SK-N-SH treated with all-trans-retinoic acid at 6 μM for 48 hours (cell line): ENCODE measurements around the gene UNC5CL.

ENCODE experiments used
- ATAC-seq: fragments of 200-7000 bp; cut with Tn5 transposase; 3 replicates; pipeline ENCODE4 v1.9.1; 2020; ENCODE audit warnings: mild to moderate bottlenecking, moderate library complexity
- ARNTL ChIP-seq: fragments of 450-650 bp; formaldehyde crosslinking; IDR thresholded peaks from 2 replicates; pipeline ENCODE4 v1.5.0; 2020; ENCODE audit warnings: low read depth, mild to moderate bottlenecking, moderate library complexity, borderline replicate concordance
- CREB5 ChIP-seq: fragments of 250-450 bp; sonication (Bioruptor Pico); IDR thresholded peaks from 2 replicates; pipeline ENCODE4 v1.5.1; 2020; ENCODE audit warnings: low read depth, mild to moderate bottlenecking, moderate library complexity
- CSDC2 ChIP-seq: fragments of 250-450 bp; sonication (Bioruptor Pico); IDR thresholded peaks from 2 replicates; pipeline ENCODE4 v1.5.0; 2020; ENCODE audit warnings: mild to moderate bottlenecking, moderate library complexity
- CSRNP3 ChIP-seq: fragments of 250-450 bp; sonication (Bioruptor Pico); IDR thresholded peaks from 2 replicates; pipeline ENCODE4 v1.5.1; 2021; ENCODE audit warnings: mild to moderate bottlenecking, moderate library complexity
- ISL1 ChIP-seq: fragments of 250-450 bp; sonication (Bioruptor Pico); IDR thresholded peaks from 2 replicates; pipeline ENCODE4 v2.1.2; 2022; ENCODE audit warnings: mild to moderate bottlenecking, moderate library complexity
- PPARA ChIP-seq: fragments of 250-450 bp; sonication (Bioruptor Pico); IDR thresholded peaks from 2 replicates; pipeline ENCODE4 v1.5.0; 2020; ENCODE audit warnings: mild to moderate bottlenecking, borderline replicate concordance
- RARB ChIP-seq: fragments of 250-450 bp; sonication (Bioruptor Pico); IDR thresholded peaks from 2 replicates; pipeline ENCODE4 v1.8.0; 2021; ENCODE audit warnings: mild to moderate bottlenecking, moderate library complexity
- SNAI2 ChIP-seq: fragments of 250-450 bp; sonication (Bioruptor Pico); IDR thresholded peaks from 2 replicates; pipeline ENCODE4 v1.5.0; 2020; ENCODE audit warnings: mild to moderate bottlenecking, moderate library complexity
- TCF4 ChIP-seq: fragments of 250-450 bp; sonication (Bioruptor Pico); IDR thresholded peaks from 2 replicates; pipeline ENCODE4 v1.8.0; 2021; ENCODE audit warnings: mild to moderate bottlenecking, moderate library complexity, borderline replicate concordance
- TOX ChIP-seq: fragments of 250-450 bp; sonication (Bioruptor Pico); IDR thresholded peaks from 2 replicates; pipeline ENCODE4 v1.8.0; 2021; ENCODE audit warnings: mild to moderate bottlenecking, moderate library complexity, borderline replicate concordance
- ZC3H10 ChIP-seq: fragments of 250-450 bp; sonication (Bioruptor Pico); IDR thresholded peaks from 2 replicates; pipeline ENCODE4 v1.5.1; 2021; ENCODE audit warnings: mild to moderate bottlenecking, moderate library complexity
- ZFP3 ChIP-seq: fragments of 250-450 bp; sonication (Bioruptor Pico); IDR thresholded peaks from 2 replicates; pipeline ENCODE4 v1.5.0; 2020; ENCODE audit warnings: mild to moderate bottlenecking, moderate library complexity
- ZFP30 ChIP-seq: fragments of 450-650 bp; formaldehyde crosslinking; IDR thresholded peaks from 2 replicates; pipeline ENCODE4 v1.5.0; 2022; ENCODE audit warnings: mild to moderate bottlenecking, moderate library complexity
- ZNF565 ChIP-seq: fragments of 450-650 bp; formaldehyde crosslinking; conservative IDR thresholded peaks from 2 replicates; pipeline ENCODE4 v1.5.0; 2020; ENCODE audit warnings: low read depth, mild to moderate bottlenecking, moderate library complexity
- TF ChIP-seq, protein P1 (sequence below): fragments of 250-450 bp; sonication (Bioruptor Pico); IDR thresholded peaks from 2 replicates; pipeline ENCODE4 v1.8.0; 2020; ENCODE audit warnings: mild to moderate bottlenecking, moderate library complexity, borderline replicate concordance
- TF ChIP-seq, protein P2 (sequence below): fragments of 250-450 bp; sonication (Bioruptor Pico); IDR thresholded peaks from 2 replicates; pipeline ENCODE4 v1.5.0; 2020; ENCODE audit warnings: mild to moderate bottlenecking, moderate library complexity
- TF ChIP-seq, protein P3 (sequence below): fragments of 250-450 bp; sonication (Bioruptor Pico); IDR thresholded peaks from 2 replicates; pipeline ENCODE4 v1.8.0; 2021; ENCODE audit warnings: low read depth, mild to moderate bottlenecking, moderate library complexity, borderline replicate concordance

UNC5CL gene

DNA sequence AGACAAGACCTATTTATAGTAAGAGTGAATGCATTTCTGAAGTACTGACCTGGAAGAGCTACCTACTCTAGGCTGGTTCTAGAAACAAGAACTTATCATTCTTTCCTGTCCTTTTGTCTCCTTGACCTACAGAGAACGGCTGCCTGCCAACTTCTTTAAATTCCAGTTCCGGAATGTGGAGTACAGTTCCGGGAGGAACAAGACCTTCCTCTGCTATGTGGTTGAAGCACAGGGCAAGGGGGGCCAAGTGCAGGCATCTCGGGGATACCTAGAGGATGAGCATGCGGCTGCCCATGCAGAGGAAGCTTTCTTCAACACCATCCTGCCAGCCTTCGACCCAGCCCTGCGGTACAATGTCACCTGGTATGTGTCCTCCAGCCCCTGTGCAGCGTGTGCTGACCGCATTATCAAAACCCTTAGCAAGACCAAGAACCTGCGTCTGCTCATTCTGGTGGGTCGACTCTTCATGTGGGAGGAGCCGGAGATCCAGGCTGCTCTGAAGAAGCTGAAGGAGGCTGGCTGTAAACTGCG is 22.2 kb upstream of the UNC5CL start:
- no peak for ATAC-seq
- TF ChIP-seq SNAI2 (CRISPR knock-in tag) (no peak), PPARA (CRISPR knock-in tag) (no peak), ZNF565 (CRISPR knock-in tag) (no peak)
- TF ChIP-seq, all 23 proteins: peak for 0

- ATAC-seq, result peak; percentile 58
- TF ChIP-seq ZNF565 (CRISPR knock-in tag), result no peak
- TF ChIP-seq, all 23 proteins: peak for 0
These were observed 20.5 kb upstream of the UNC5CL start for GRCh38 chr6:41059556-41059955.

DNA sequence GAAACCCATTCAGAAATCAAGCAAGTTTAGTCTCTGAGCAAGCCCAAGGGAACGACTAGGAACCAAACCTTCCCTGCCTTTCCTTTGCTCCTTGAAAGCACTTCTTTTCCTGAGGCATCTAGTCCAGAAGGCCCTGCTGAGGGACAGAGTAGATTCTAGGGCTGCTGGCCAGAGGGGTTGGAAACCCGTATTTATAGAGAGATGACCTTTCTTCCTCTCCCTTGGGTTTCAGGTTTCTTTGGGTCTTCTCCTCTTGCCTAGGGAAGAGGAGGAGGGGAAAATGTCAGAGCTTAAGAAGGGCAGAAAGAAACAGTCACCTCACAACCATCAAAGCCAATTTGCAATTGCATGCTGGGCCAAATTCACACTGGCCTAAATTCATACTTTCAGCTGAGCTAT is 19.8 kb upstream of the UNC5CL start:
- ATAC-seq, result no peak

More for the DNA sequence above, 19.8 kb upstream of the UNC5CL start:
- no peak for TF ChIP-seq SNAI2 (CRISPR knock-in tag)
- no peak for TF ChIP-seq CSDC2 (CRISPR knock-in tag)
- no peak for TF ChIP-seq ZNF565 (CRISPR knock-in tag)
- no peak for TF ChIP-seq RARB (CRISPR knock-in tag)
- no peak for TF ChIP-seq ZFP3
- TF ChIP-seq, protein P1, sequence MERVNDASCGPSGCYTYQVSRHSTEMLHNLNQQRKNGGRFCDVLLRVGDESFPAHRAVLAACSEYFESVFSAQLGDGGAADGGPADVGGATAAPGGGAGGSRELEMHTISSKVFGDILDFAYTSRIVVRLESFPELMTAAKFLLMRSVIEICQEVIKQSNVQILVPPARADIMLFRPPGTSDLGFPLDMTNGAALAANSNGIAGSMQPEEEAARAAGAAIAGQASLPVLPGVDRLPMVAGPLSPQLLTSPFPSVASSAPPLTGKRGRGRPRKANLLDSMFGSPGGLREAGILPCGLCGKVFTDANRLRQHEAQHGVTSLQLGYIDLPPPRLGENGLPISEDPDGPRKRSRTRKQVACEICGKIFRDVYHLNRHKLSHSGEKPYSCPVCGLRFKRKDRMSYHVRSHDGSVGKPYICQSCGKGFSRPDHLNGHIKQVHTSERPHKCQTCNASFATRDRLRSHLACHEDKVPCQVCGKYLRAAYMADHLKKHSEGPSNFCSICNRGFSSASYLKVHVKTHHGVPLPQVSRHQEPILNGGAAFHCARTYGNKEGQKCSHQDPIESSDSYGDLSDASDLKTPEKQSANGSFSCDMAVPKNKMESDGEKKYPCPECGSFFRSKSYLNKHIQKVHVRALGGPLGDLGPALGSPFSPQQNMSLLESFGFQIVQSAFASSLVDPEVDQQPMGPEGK, result no peak
- TF ChIP-seq TCF4 (CRISPR knock-in tag), result no peak
- TF ChIP-seq, protein P2, sequence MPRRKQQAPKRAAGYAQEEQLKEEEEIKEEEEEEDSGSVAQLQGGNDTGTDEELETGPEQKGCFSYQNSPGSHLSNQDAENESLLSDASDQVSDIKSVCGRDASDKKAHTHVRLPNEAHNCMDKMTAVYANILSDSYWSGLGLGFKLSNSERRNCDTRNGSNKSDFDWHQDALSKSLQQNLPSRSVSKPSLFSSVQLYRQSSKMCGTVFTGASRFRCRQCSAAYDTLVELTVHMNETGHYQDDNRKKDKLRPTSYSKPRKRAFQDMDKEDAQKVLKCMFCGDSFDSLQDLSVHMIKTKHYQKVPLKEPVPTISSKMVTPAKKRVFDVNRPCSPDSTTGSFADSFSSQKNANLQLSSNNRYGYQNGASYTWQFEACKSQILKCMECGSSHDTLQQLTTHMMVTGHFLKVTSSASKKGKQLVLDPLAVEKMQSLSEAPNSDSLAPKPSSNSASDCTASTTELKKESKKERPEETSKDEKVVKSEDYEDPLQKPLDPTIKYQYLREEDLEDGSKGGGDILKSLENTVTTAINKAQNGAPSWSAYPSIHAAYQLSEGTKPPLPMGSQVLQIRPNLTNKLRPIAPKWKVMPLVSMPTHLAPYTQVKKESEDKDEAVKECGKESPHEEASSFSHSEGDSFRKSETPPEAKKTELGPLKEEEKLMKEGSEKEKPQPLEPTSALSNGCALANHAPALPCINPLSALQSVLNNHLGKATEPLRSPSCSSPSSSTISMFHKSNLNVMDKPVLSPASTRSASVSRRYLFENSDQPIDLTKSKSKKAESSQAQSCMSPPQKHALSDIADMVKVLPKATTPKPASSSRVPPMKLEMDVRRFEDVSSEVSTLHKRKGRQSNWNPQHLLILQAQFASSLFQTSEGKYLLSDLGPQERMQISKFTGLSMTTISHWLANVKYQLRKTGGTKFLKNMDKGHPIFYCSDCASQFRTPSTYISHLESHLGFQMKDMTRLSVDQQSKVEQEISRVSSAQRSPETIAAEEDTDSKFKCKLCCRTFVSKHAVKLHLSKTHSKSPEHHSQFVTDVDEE (CRISPR knock-in tag), result no peak
- TF ChIP-seq, protein P3, sequence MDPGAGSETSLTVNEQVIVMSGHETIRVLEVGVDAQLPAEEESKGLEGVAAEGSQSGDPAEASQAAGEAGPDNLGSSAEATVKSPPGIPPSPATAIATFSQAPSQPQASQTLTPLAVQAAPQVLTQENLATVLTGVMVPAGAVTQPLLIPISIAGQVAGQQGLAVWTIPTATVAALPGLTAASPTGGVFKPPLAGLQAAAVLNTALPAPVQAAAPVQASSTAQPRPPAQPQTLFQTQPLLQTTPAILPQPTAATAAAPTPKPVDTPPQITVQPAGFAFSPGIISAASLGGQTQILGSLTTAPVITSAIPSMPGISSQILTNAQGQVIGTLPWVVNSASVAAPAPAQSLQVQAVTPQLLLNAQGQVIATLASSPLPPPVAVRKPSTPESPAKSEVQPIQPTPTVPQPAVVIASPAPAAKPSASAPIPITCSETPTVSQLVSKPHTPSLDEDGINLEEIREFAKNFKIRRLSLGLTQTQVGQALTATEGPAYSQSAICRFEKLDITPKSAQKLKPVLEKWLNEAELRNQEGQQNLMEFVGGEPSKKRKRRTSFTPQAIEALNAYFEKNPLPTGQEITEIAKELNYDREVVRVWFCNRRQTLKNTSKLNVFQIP (CRISPR knock-in tag), result no peak
- TF ChIP-seq CREB5, result no peak
- TF ChIP-seq ZFP30 (CRISPR knock-in tag), result no peak
- TF ChIP-seq TOX (CRISPR knock-in tag), result no peak
- no peak for TF ChIP-seq ARNTL (CRISPR knock-in tag)
- no peak for TF ChIP-seq ZC3H10 (CRISPR knock-in tag)
- no peak for TF ChIP-seq ISL1
- no peak for TF ChIP-seq PPARA (CRISPR knock-in tag)
- TF ChIP-seq CSRNP3, result no peak
